Stimulated activated naive CD8-positive, alpha-beta T cell treated with anti-CD3 and anti-CD28 coated beads, Interleukin-15, Interleukin-2, amounts not matched to agents 100 ng/mL and 50 ng/mL, for 24 hours (primary cell): ENCODE results near the gene RAB3C.

Source experiments
- H3K27ac Mint-ChIP-seq: one replicate; pipeline ENCODE4 v1.8.0; 2021; ENCODE audit warnings: mild to moderate bottlenecking, mixed read lengths
- H3K27me3 Mint-ChIP-seq: one replicate; pipeline ENCODE4 v1.8.0; 2021; ENCODE audit warnings: mixed read lengths
- H3K36me3 Mint-ChIP-seq: one replicate; pipeline ENCODE4 v1.8.0; 2021; ENCODE audit warnings: low read depth, mixed read lengths
- H3K4me1 Mint-ChIP-seq: one replicate; pipeline ENCODE4 v1.8.0; 2021; ENCODE audit warnings: low read depth, mixed read lengths
- H3K4me3 Mint-ChIP-seq: one replicate; pipeline ENCODE4 v1.8.0; 2021; ENCODE audit warnings: mild to moderate bottlenecking, mixed read lengths
- H3K9me3 Mint-ChIP-seq: one replicate; pipeline ENCODE4 v1.8.0; 2021; ENCODE audit warnings: mixed read lengths

Gene RAB3C

GRCh38 chr5:58810086-58810485 is 227.2 kb downstream of the RAB3C start:
- H3K4me3 Mint-ChIP-seq: no peak overlapping the region
- no peaks in the 10 kb centered on the region for H3K9me3 Mint-ChIP-seq
- H3K27ac Mint-ChIP-seq: no peak overlapping the region
- peaks cover 10% of the 10 kb centered on the region for H3K27me3 Mint-ChIP-seq
- no peaks in the 10 kb centered on the region for H3K4me1 Mint-ChIP-seq
- no peaks in the 10 kb centered on the region for H3K36me3 Mint-ChIP-seq

DNA sequence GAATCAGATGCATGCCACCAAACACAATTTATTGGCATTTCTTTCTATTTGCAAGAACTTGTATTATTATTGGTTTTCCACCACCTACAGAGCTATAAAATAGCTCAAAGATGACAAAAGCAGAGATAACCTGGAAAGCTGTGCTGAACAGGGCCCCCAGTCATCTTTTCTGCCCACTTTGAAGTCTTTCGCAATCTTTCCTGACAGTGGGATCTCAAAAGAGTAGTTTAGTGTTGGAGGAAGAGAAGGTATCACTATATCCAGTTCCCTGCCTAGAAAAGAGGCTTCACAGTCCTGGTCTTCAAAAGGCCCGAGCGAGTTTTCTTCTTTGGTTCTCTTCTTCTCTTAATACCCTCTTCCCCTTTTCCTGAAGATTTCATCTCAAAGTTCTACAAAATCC is 231.0 kb downstream of the RAB3C start:
- Mint-ChIP-seq H3K27ac (no peak overlapping the region), H3K4me1 (no peaks in the 10 kb centered on the region), H3K27me3 (no peaks in the 10 kb centered on the region), H3K36me3 (no peaks in the 10 kb centered on the region), H3K9me3 (peaks cover 3% of the 10 kb centered on the region), H3K4me3 (no peak overlapping the region)

GRCh38 chr5:58816181-58816731 is 233.4 kb downstream of the RAB3C start:
- Mint-ChIP-seq H3K27ac (no peak overlapping the region), H3K27me3 (no peaks in the 10 kb centered on the region), H3K4me3 (no peak overlapping the region), H3K4me1 (no peaks in the 10 kb centered on the region), H3K9me3 (peaks cover 3% of the 10 kb centered on the region), H3K36me3 (no peaks in the 10 kb centered on the region)

DNA sequence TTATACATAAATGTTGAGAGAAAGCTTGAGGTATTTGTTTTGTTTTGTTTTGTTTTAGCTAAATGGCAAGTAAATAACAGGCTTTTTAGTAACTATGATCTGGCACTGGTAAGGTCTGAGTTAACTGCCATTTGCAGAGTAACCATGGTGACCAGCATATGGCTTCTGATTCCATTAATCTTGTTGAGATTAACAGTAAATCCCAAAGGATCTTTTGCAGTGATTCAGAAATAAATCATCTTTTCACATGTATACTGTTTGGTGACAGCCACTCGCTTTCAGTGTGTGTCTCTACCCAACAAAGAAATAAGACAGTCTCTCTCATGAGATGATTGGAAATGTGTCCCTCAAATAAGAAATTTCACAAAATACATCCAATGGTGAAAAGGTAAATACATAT is 235.6 kb downstream of the RAB3C start:
- H3K9me3 Mint-ChIP-seq: peaks cover 3% of the 10 kb centered on the region
- H3K27ac Mint-ChIP-seq: no peak overlapping the region
- H3K36me3 Mint-ChIP-seq: no peaks in the 10 kb centered on the region
- no peak overlapping the region for H3K4me3 Mint-ChIP-seq
- no peaks in the 10 kb centered on the region for H3K27me3 Mint-ChIP-seq
- no peaks in the 10 kb centered on the region for H3K4me1 Mint-ChIP-seq

DNA sequence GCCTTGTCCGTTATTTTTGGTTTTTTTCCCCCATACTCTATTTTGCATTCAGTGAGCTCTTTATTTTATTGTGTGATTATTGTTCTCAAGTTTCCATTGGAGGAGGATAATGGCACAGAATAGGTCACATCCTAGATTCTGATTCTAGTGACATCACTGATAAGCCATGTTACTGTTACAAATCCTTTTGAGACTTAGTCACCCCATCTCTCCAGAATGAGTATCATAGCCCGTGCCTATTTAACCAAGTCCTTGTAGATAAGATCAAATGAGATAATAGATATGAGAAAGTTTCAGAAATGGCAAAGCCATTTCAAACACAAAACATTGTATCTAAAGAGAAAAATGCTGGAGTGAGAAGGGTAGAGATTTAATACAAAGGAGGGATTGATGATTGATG is 242.6 kb downstream of the RAB3C start:
- Mint-ChIP-seq H3K9me3 (no peaks in the 10 kb centered on the region), H3K36me3 (no peaks in the 10 kb centered on the region), H3K27me3 (peaks cover 4% of the 10 kb centered on the region)

GRCh38 chr5:58825899-58826298 is 243.0 kb downstream of the RAB3C start:
- Mint-ChIP-seq H3K27ac (no peak overlapping the region), H3K4me3 (no peak overlapping the region), H3K4me1 (no peaks in the 10 kb centered on the region), H3K27me3 (peaks cover 4% of the 10 kb centered on the region), H3K36me3 (no peaks in the 10 kb centered on the region), H3K9me3 (no peaks in the 10 kb centered on the region)

More for the DNA sequence above, 242.6 kb downstream of the RAB3C start:
- Mint-ChIP-seq H3K27ac (no peak overlapping the region), H3K4me3 (no peak overlapping the region), H3K4me1 (no peaks in the 10 kb centered on the region)

GRCh38 chr5:58827463-58827862 is 244.6 kb downstream of the RAB3C start:
- Mint-ChIP-seq H3K27ac (no peak overlapping the region), H3K4me1 (no peaks in the 10 kb centered on the region), H3K27me3 (peaks cover 4% of the 10 kb centered on the region), H3K9me3 (no peaks in the 10 kb centered on the region), H3K36me3 (no peaks in the 10 kb centered on the region), H3K4me3 (no peak overlapping the region)

DNA sequence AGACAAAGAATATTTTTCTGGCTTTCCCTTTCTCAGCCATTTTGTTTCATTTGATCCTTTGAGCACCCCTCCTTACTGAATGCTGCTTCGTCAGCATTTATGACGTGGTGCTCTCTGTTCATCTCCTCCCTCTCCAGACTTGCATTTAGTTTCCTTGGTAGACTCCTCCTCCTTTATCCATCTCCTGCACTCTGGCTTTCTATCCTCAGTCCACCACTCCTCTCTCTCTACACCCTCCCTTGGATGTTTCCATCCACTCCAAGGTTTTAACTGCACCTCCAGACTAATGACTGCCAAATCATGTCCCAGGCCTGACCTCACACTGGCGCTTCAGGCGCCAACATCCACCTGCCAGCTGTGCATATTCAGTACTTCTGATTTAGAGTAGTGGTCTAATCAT is 245.4 kb downstream of the RAB3C start:
- H3K9me3 Mint-ChIP-seq: no peaks in the 10 kb centered on the region
- no peaks in the 10 kb centered on the region for H3K4me1 Mint-ChIP-seq
- no peak overlapping the region for H3K27ac Mint-ChIP-seq
- no peak overlapping the region for H3K4me3 Mint-ChIP-seq
- no peaks in the 10 kb centered on the region for H3K36me3 Mint-ChIP-seq
- H3K27me3 Mint-ChIP-seq: peaks cover 4% of the 10 kb centered on the region

- Mint-ChIP-seq H3K27me3 (peaks cover 7% of the 10 kb centered on the region), H3K27ac (no peak overlapping the region), H3K36me3 (no peaks in the 10 kb centered on the region), H3K4me3 (no peak overlapping the region), H3K9me3 (no peaks in the 10 kb centered on the region), H3K4me1 (no peaks in the 10 kb centered on the region)
Measured at GRCh38 chr5:58834242-58835225, 251.7 kb downstream of the RAB3C start.

- Mint-ChIP-seq H3K4me3 (no peak overlapping the region), H3K9me3 (peaks cover 5% of the 10 kb centered on the region), H3K4me1 (no peaks in the 10 kb centered on the region), H3K27me3 (peaks cover 10% of the 10 kb centered on the region), H3K36me3 (no peaks in the 10 kb centered on the region), H3K27ac (no peak overlapping the region)
Measured at GRCh38 chr5:58836351-58836750, 253.5 kb downstream of the RAB3C start.

DNA sequence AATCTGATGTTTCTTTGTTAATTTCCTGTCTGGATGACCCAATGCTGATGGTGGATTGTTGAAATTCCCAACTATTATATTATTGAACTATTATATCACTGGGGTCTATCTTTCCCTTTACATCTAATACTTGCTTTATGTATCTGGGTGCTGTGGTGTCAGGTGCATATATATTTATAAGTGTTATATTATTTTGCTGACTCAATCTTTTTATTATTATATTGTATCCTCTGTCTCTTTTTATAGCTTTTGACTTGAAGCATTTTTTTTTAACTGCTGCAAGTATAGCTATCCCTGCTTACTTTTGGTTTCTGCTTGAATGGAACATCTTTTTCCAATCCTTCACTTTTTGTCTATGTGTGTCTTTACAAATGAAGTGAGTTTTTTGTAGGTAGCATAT is 255.9 kb downstream of the RAB3C start:
- Mint-ChIP-seq H3K27ac (no peak overlapping the region), H3K4me3 (no peak overlapping the region), H3K9me3 (peaks cover 5% of the 10 kb centered on the region), H3K36me3 (no peaks in the 10 kb centered on the region), H3K27me3 (peaks cover 10% of the 10 kb centered on the region), H3K4me1 (no peaks in the 10 kb centered on the region)

- Mint-ChIP-seq H3K4me1 (no peaks in the 10 kb centered on the region), H3K9me3 (peaks cover 5% of the 10 kb centered on the region), H3K36me3 (no peaks in the 10 kb centered on the region), H3K27ac (no peak overlapping the region), H3K4me3 (no peak overlapping the region), H3K27me3 (peaks cover 7% of the 10 kb centered on the region)
Measured at GRCh38 chr5:58842852-58843251, 260.0 kb downstream of the RAB3C start.

DNA sequence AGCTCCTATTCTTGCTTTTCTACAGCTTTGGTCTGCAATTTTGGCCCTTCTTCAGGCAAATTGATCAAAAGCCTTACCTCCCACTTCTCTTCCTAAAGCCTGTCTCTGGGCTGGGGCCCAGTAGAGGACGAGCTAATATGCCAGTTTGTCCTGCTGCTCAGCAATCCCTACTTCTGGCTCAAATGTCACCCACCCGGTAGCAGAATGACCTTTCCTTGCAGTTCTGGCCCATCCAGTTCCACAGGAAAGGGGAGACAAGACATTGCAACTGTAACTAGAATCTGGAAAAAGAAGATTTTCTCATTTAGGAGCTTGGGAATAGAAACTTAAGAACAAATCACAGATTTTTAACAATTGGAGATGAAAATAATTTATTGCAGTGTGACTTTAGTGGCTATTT is 261.5 kb downstream of the RAB3C start:
- H3K36me3 Mint-ChIP-seq: no peaks in the 10 kb centered on the region
- no peaks in the 10 kb centered on the region for H3K4me1 Mint-ChIP-seq
- H3K27ac Mint-ChIP-seq: no peak overlapping the region
- peaks cover 5% of the 10 kb centered on the region for H3K9me3 Mint-ChIP-seq
- no peak overlapping the region for H3K4me3 Mint-ChIP-seq
- peaks cover 7% of the 10 kb centered on the region for H3K27me3 Mint-ChIP-seq

DNA sequence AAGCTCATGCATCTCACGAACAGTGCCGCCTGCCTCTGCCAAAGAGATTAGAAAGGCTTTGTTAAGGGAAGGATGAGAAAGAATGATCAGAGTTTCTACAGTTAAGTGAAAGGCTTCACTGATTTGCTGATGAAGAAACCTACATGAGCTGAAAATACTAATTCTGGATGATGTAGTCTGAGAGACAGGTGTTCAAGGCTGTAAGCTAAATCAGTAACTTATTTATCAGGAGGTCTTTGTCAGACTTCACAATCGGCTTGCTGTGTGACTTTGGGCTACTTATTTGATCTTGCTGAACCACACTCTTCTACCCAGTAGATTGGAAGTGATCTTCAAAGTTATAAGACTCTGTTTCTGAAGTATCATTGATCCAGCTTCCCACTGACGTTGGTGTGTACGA is 264.2 kb downstream of the RAB3C start:
- Mint-ChIP-seq H3K4me1 (no peaks in the 10 kb centered on the region), H3K36me3 (no peaks in the 10 kb centered on the region), H3K9me3 (no peaks in the 10 kb centered on the region), H3K4me3 (no peak overlapping the region), H3K27ac (no peak overlapping the region), H3K27me3 (peaks cover 7% of the 10 kb centered on the region)

DNA sequence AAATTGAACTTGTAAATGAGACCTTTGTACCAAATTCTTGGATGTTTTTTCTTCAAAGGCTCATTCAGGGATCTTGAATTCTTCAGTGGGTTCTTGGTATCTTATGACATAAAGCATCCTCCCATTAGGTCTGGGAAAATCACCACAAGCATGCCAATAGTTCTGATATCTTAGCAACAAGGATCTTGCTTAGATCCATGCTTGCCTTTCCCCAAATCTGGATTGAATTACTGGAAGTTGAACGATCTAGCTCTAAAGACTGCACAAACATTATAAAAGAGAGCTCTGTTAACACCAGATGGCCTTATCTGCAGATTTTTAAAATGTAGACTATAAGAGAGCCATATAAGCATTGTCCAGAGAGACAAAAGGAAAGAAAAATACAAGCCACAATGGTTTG is 266.3 kb downstream of the RAB3C start:
- no peaks in the 10 kb centered on the region for H3K9me3 Mint-ChIP-seq
- H3K4me1 Mint-ChIP-seq: no peaks in the 10 kb centered on the region
- H3K27ac Mint-ChIP-seq: no peak overlapping the region
- H3K4me3 Mint-ChIP-seq: no peak overlapping the region
- H3K36me3 Mint-ChIP-seq: no peaks in the 10 kb centered on the region
- H3K27me3 Mint-ChIP-seq: peaks cover 7% of the 10 kb centered on the region
